ENCODE measurements around the gene CEP128.

GRCh38 chr14:80507292-80507869 is 434.2 kb downstream of the CEP128 start:
- no peak for TF ChIP-seq CTCF (optimal IDR thresholded peaks at IDR 0.05 in 1 of 3, IDR thresholded peaks at IDR 0.05 in 1 of 3, conservative IDR thresholded peaks at IDR 0.05 in 1 of 3; ENCODE audit: extremely low read depth in 1 of 3, insufficient read depth in 2 of 3, low read length in 3 of 3)
- no peak for TF ChIP-seq EZH2 (IDR thresholded peaks at IDR 0.05; ENCODE audit: low read length)
